Measurements from ENCODE around the gene SPACDR. TPM values are rescaled to one million over a fixed set of nuclear protein-coding genes. Genes with fewer than 3 reads are reported as not detected.
"Not testable (repeated sequence)": the region's sequence is repeated elsewhere in the genome, so short reads cannot be mapped to it uniquely, and the experiment has no call there.

SPACDR gene
- total RNA-seq, 2 experiments from 2014 or later = 2.7 to 3.6 TPM

- Mint-ChIP-seq H3K27me3 (ENCODE audit: low read depth) (no peaks in the 10 kb centered on the region), H3K27ac (no peak overlapping the region), H3K9me3 (ENCODE audit: insufficient read depth) (no peaks in the 10 kb centered on the region), H3K36me3 (ENCODE audit: low read depth) (peaks cover 17% of the 10 kb centered on the region), H3K4me3 (no peak overlapping the region), H3K4me1 (ENCODE audit: low read depth) (peaks cover 14% of the 10 kb centered on the region)
- ChIA-PET CTCF (interaction anchor here (4.3 kb wide), 1 partner anchor 12 kb away, joined by 18 read pairs; no protein-coding TSS in a partner anchor), POLR2A (interaction anchor here (0.7 kb wide), 1 partner anchor 19 kb away, joined by 3 read pairs; no protein-coding TSS in a partner anchor)
- DNase-seq (no peak), ATAC-seq (no peak)
Measured at GRCh38 chr7:100457033-100457432, 7.0 kb downstream of the SPACDR start.

GRCh38 chr7:100456562-100456961, 7.5 kb downstream of the SPACDR start:
- POLR2A ChIA-PET = no interaction called here
- CTCF ChIA-PET = interaction anchor here (4.3 kb wide), 1 partner anchor 13 kb away, joined by 18 read pairs; no protein-coding TSS in a partner anchor
- Mint-ChIP-seq H3K4me1 (ENCODE audit: low read depth) (peaks cover 14% of the 10 kb centered on the region), H3K9me3 (ENCODE audit: insufficient read depth) (no peaks in the 10 kb centered on the region), H3K27me3 (ENCODE audit: low read depth) (no peaks in the 10 kb centered on the region), H3K27ac (no peak overlapping the region), H3K4me3 (no peak overlapping the region), H3K36me3 (ENCODE audit: low read depth) (peaks cover 16% of the 10 kb centered on the region)
- DNase-seq = no peak
- ATAC-seq = no peak

- ChIA-PET CTCF (interaction anchor here (0.8 to 4.3 kb wide), 8 partner anchors 11 to 323 kb away, joined by 3 to 18 read pairs (median 4); partner anchors contain the start of genes FBXO24, LRCH4 and POP7), POLR2A (interaction anchor here (0.6 to 2.1 kb wide), 4 partner anchors 8 to 27 kb away, joined by 3 to 8 read pairs (median 4); partner anchors contain the start of genes PPP1R35 and ZCWPW1)
- H3K27ac Mint-ChIP-seq = no peak overlapping the region
Measured at GRCh38 chr7:100455206-100455605, 8.9 kb downstream of the SPACDR start.

GRCh38 chr7:100453854-100454253, 10.2 kb downstream of the SPACDR start:
- DNase-seq; H3K36me3 Mint-ChIP-seq (ENCODE audit: low read depth); H3K4me3 Mint-ChIP-seq; H3K27ac Mint-ChIP-seq; H3K9me3 Mint-ChIP-seq (ENCODE audit: insufficient read depth); H3K27me3 Mint-ChIP-seq (ENCODE audit: low read depth); ATAC-seq: not testable (repeated sequence)
- ChIA-PET POLR2A (interaction anchor here (0.7 to 2.1 kb wide), 4 partner anchors 10 to 25 kb away, joined by 3 to 8 read pairs (median 6); partner anchors contain the start of genes PPP1R35, SPACDR and ZCWPW1), CTCF (interaction anchor here (1.1 to 4.3 kb wide), 6 partner anchors 10 to 322 kb away, joined by 3 to 18 read pairs (median 5); partner anchors contain the start of gene PPP1R35)
- H3K4me1 Mint-ChIP-seq (ENCODE audit: low read depth) = peaks cover 25% of the 10 kb centered on the region

More at GRCh38 chr7:100455206-100455605, 8.9 kb downstream of the SPACDR start:
- Mint-ChIP-seq H3K27me3 (ENCODE audit: low read depth) (no peaks in the 10 kb centered on the region), H3K4me3 (no peak overlapping the region), H3K4me1 (ENCODE audit: low read depth) (peaks cover 22% of the 10 kb centered on the region), H3K9me3 (ENCODE audit: insufficient read depth) (no peaks in the 10 kb centered on the region), H3K36me3 (ENCODE audit: low read depth) (peaks cover 6% of the 10 kb centered on the region)
- DNase-seq = no peak
- ATAC-seq = no peak

GRCh38 chr7:100452513-100452912, 11.5 kb downstream of the SPACDR start:
- H3K4me3 Mint-ChIP-seq = no peak overlapping the region
- DNase-seq (no peak), ATAC-seq (no peak)
- H3K36me3 Mint-ChIP-seq (ENCODE audit: low read depth) = no peaks in the 10 kb centered on the region
- peaks cover 25% of the 10 kb centered on the region for H3K4me1 Mint-ChIP-seq (ENCODE audit: low read depth)
- POLR2A ChIA-PET = interaction anchor here (0.7 kb wide), 1 partner anchor 134 kb away, joined by 3 read pairs; the partner anchor contains the start of gene FBXO24
- CTCF ChIA-PET = no interaction called here
- no peak overlapping the region for H3K27ac Mint-ChIP-seq
- H3K9me3 Mint-ChIP-seq (ENCODE audit: insufficient read depth) = no peaks in the 10 kb centered on the region
- no peaks in the 10 kb centered on the region for H3K27me3 Mint-ChIP-seq (ENCODE audit: low read depth)

GRCh38 chr7:100449190-100449795, 14.8 kb downstream of the SPACDR start:
- ChIA-PET POLR2A (interaction anchor here (1.0 to 3.1 kb wide), 3 partner anchors 14 to 139 kb away, joined by 3 to 13 read pairs (median 5); partner anchors contain the start of genes MEPCE and ZCWPW1), CTCF (interaction anchor here (1.2 to 2.1 kb wide), 3 partner anchors 12 to 300 kb away, joined by 3 to 9 read pairs (median 5); partner anchors contain the start of genes LAMTOR4 and PPP1R35)
- Mint-ChIP-seq H3K27me3 (ENCODE audit: low read depth) (no peaks in the 10 kb centered on the region), H3K4me3 (no peak overlapping the region), H3K4me1 (ENCODE audit: low read depth) (peaks cover 30% of the 10 kb centered on the region), H3K9me3 (ENCODE audit: insufficient read depth) (no peaks in the 10 kb centered on the region), H3K27ac (peak overlapping the region; percentile 11), H3K36me3 (ENCODE audit: low read depth) (peaks cover under 1% of the 10 kb centered on the region)
- DNase-seq (no peak), ATAC-seq (no peak)

GRCh38 chr7:100447363-100447762, 16.7 kb downstream of the SPACDR start:
- H3K4me3 Mint-ChIP-seq; CTCF ChIA-PET; H3K36me3 Mint-ChIP-seq (ENCODE audit: low read depth); H3K9me3 Mint-ChIP-seq (ENCODE audit: insufficient read depth); H3K27me3 Mint-ChIP-seq (ENCODE audit: low read depth); ATAC-seq; DNase-seq; H3K27ac Mint-ChIP-seq: not testable (repeated sequence)
- POLR2A ChIA-PET = interaction anchor here (0.6 to 1.4 kb wide), 3 partner anchors 8 to 19 kb away, joined by 3 read pairs; no protein-coding TSS in a partner anchor
- peaks cover 38% of the 10 kb centered on the region for H3K4me1 Mint-ChIP-seq (ENCODE audit: low read depth)

GRCh38 chr7:100446040-100446439, 18.0 kb downstream of the SPACDR start:
- Mint-ChIP-seq H3K9me3 (ENCODE audit: insufficient read depth) (no peaks in the 10 kb centered on the region), H3K4me1 (ENCODE audit: low read depth) (peaks cover 38% of the 10 kb centered on the region), H3K27ac (peak overlapping the region; percentile 52), H3K36me3 (ENCODE audit: low read depth) (peaks cover 1% of the 10 kb centered on the region), H3K27me3 (ENCODE audit: low read depth) (no peaks in the 10 kb centered on the region), H3K4me3 (no peak overlapping the region)
- ATAC-seq = no peak
- ChIA-PET CTCF (no interaction called here), POLR2A (interaction anchor here (1.0 to 2.3 kb wide), 3 partner anchors 10 to 18 kb away, joined by 3 to 14 read pairs (median 4); partner anchors contain the start of genes PPP1R35 and ZCWPW1)
- DNase-seq = no peak

GRCh38 chr7:100444311-100445278, 19.5 kb downstream of the SPACDR start:
- Mint-ChIP-seq H3K4me3 (peak overlapping the region; percentile 22), H3K9me3 (ENCODE audit: insufficient read depth) (no peaks in the 10 kb centered on the region), H3K36me3 (ENCODE audit: low read depth) (peaks cover 1% of the 10 kb centered on the region), H3K27ac (peak overlapping the region; percentile 81), H3K4me1 (ENCODE audit: low read depth) (peaks cover 29% of the 10 kb centered on the region), H3K27me3 (ENCODE audit: low read depth) (no peaks in the 10 kb centered on the region)
- POLR2A ChIA-PET = interaction anchor here (0.6 to 2.3 kb wide), 7 partner anchors 8 to 261 kb away, joined by 3 to 15 read pairs (median 5); partner anchors contain the start of genes MEPCE, POP7, PPP1R35 and ZCWPW1
- DNase-seq = no peak
- CTCF ChIA-PET = interaction anchor here (0.8 to 1.8 kb wide), 8 partner anchors 10 to 312 kb away, joined by 3 to 9 read pairs (median 4); partner anchors contain the start of genes MEPCE and ZCWPW1
- peak; percentile 60 for ATAC-seq

- no peak overlapping the region for H3K4me3 Mint-ChIP-seq
- ATAC-seq = no peak
- H3K36me3 Mint-ChIP-seq (ENCODE audit: low read depth) = peaks cover 2% of the 10 kb centered on the region
- DNase-seq = no peak
- H3K9me3 Mint-ChIP-seq (ENCODE audit: insufficient read depth) = no peaks in the 10 kb centered on the region
- peaks cover 27% of the 10 kb centered on the region for H3K4me1 Mint-ChIP-seq (ENCODE audit: low read depth)
- peak overlapping the region; percentile 66 for H3K27ac Mint-ChIP-seq
- CTCF ChIA-PET = interaction anchor here (1.8 kb wide), 1 partner anchor 36 kb away, joined by 9 read pairs; no protein-coding TSS in a partner anchor
- POLR2A ChIA-PET = interaction anchor here (0.5 to 1.9 kb wide), 3 partner anchors 11 to 32 kb away, joined by 3 to 8 read pairs (median 7); partner anchors contain the start of genes MEPCE and ZCWPW1
- H3K27me3 Mint-ChIP-seq (ENCODE audit: low read depth) = no peaks in the 10 kb centered on the region
Measured at GRCh38 chr7:100443096-100443840, 20.8 kb downstream of the SPACDR start.

All from activated CD8-positive, alpha-beta T cell treated with anti-CD3 and anti-CD28 coated beads, Interleukin-2, amount 10 ng/mL, durations not matched to agents 7 days and 5 days (primary cell).